Measurements from ENCODE around the gene KLHL29.

The KLHL29 gene

GRCh38 chr2:23487735-23488492 lies 102.9 kb downstream of the KLHL29 start:
- no peaks in the 10 kb centered on the region for H4K20me1 ChIP-seq (ENCODE audit: insufficient read depth, low read length, poor library complexity, severe bottlenecking)
- H3K9me2 ChIP-seq (replicated peaks; ENCODE audit: low read depth, low read length), result no peaks in the 10 kb centered on the region
- H3K4me2 ChIP-seq (ENCODE audit: low read depth, low read length, poor library complexity, severe bottlenecking), result no peak overlapping the region
- no peaks in the 10 kb centered on the region for H3K27me3 ChIP-seq (ENCODE audit: insufficient read depth, low read length, poor library complexity, severe bottlenecking)
- H3K36me3 ChIP-seq (ENCODE audit: insufficient read depth, low read length), result no peaks in the 10 kb centered on the region
- no peaks in the 10 kb centered on the region for H3K79me2 ChIP-seq (ENCODE audit: insufficient read depth, low read length)
- H3K9me3 ChIP-seq (ENCODE audit: insufficient read depth, low read depth, low read length), result no peaks in the 10 kb centered on the region
- no peak overlapping the region for H3K9ac ChIP-seq (ENCODE audit: low read depth, low read length, poor library complexity, severe bottlenecking)
- H3K4me3 ChIP-seq (ENCODE audit: low read length, poor library complexity, severe bottlenecking), result no peak overlapping the region
- TF ChIP-seq CTCF (conservative IDR thresholded peaks at IDR 0.05; ENCODE audit: low read length), result no peak
- TF ChIP-seq EZH2phosphoT487 (IDR thresholded peaks at IDR 0.05; ENCODE audit: borderline replicate concordance), result no peak
- H3F3A ChIP-seq (ENCODE audit: low read depth), result no peaks in the 10 kb centered on the region
- no peaks in the 10 kb centered on the region for H3K4me1 ChIP-seq (ENCODE audit: insufficient read depth, low read length, poor library complexity, severe bottlenecking)
- H2AFZ ChIP-seq (ENCODE audit: low read length), result no peak overlapping the region

- no peak for TF ChIP-seq EZH2phosphoT487 (IDR thresholded peaks at IDR 0.05; ENCODE audit: borderline replicate concordance)
- no peak for TF ChIP-seq CTCF (conservative IDR thresholded peaks at IDR 0.05; ENCODE audit: low read length)
- H3K4me3 ChIP-seq (ENCODE audit: low read length, poor library complexity, severe bottlenecking), result no peak overlapping the region
- no peaks in the 10 kb centered on the region for H3K27me3 ChIP-seq (ENCODE audit: insufficient read depth, low read length, poor library complexity, severe bottlenecking)
- H3K9ac ChIP-seq (ENCODE audit: low read depth, low read length, poor library complexity, severe bottlenecking), result no peak overlapping the region
- H3K9me2 ChIP-seq (replicated peaks; ENCODE audit: low read depth, low read length), result no peaks in the 10 kb centered on the region
- no peak overlapping the region for H3K4me2 ChIP-seq (ENCODE audit: low read depth, low read length, poor library complexity, severe bottlenecking)
- no peaks in the 10 kb centered on the region for H3K36me3 ChIP-seq (ENCODE audit: insufficient read depth, low read length)
- no peaks in the 10 kb centered on the region for H4K20me1 ChIP-seq (ENCODE audit: insufficient read depth, low read length, poor library complexity, severe bottlenecking)
- H3K9me3 ChIP-seq (ENCODE audit: insufficient read depth, low read depth, low read length), result no peaks in the 10 kb centered on the region
- no peaks in the 10 kb centered on the region for H3K79me2 ChIP-seq (ENCODE audit: insufficient read depth, low read length)
- H2AFZ ChIP-seq (ENCODE audit: low read length), result no peak overlapping the region
- no peaks in the 10 kb centered on the region for H3K4me1 ChIP-seq (ENCODE audit: insufficient read depth, low read length, poor library complexity, severe bottlenecking)
- no peaks in the 10 kb centered on the region for H3F3A ChIP-seq (ENCODE audit: low read depth)
These were observed 103.6 kb downstream of the KLHL29 start for GRCh38 chr2:23488584-23488983.

GRCh38 chr2:23489471-23490322 lies 104.7 kb downstream of the KLHL29 start:
- H3K4me3 ChIP-seq (ENCODE audit: low read length, poor library complexity, severe bottlenecking), result no peak overlapping the region
- no peak overlapping the region for H3K4me2 ChIP-seq (ENCODE audit: low read depth, low read length, poor library complexity, severe bottlenecking)
- H4K20me1 ChIP-seq (ENCODE audit: insufficient read depth, low read length, poor library complexity, severe bottlenecking), result no peaks in the 10 kb centered on the region
- TF ChIP-seq EZH2phosphoT487 (IDR thresholded peaks at IDR 0.05; ENCODE audit: borderline replicate concordance) (no peak), CTCF (conservative IDR thresholded peaks at IDR 0.05; ENCODE audit: low read length) (no peak)
- no peaks in the 10 kb centered on the region for H3K9me3 ChIP-seq (ENCODE audit: insufficient read depth, low read depth, low read length)
- H3F3A ChIP-seq (ENCODE audit: low read depth), result no peaks in the 10 kb centered on the region
- no peak overlapping the region for H2AFZ ChIP-seq (ENCODE audit: low read length)
- no peaks in the 10 kb centered on the region for H3K4me1 ChIP-seq (ENCODE audit: insufficient read depth, low read length, poor library complexity, severe bottlenecking)
- no peaks in the 10 kb centered on the region for H3K79me2 ChIP-seq (ENCODE audit: insufficient read depth, low read length)
- H3K36me3 ChIP-seq (ENCODE audit: insufficient read depth, low read length), result no peaks in the 10 kb centered on the region
- H3K9me2 ChIP-seq (replicated peaks; ENCODE audit: low read depth, low read length), result no peaks in the 10 kb centered on the region
- no peak overlapping the region for H3K9ac ChIP-seq (ENCODE audit: low read depth, low read length, poor library complexity, severe bottlenecking)
- H3K27me3 ChIP-seq (ENCODE audit: insufficient read depth, low read length, poor library complexity, severe bottlenecking), result no peaks in the 10 kb centered on the region

All from Loucy (cell line).